GM19372 (cell line): Measurements from ENCODE around the gene TNFSF8.

Experiments used
- ATAC-seq: cut with Tn5 transposase; IDR thresholded peaks from one replicate; pipeline ENCODE4 v1.9.1; 2021; ENCODE audit warnings: mild to moderate bottlenecking, low read depth, moderate library complexity; ENCODE audit not compliant: unreplicated experiment

Gene TNFSF8

GRCh38 chr9:114930056-114930812, at the start of gene TNFSF8:
TSS of gene TNFSF8 (minus strand) at chr9:114930591. CDS start at chr9:114930303, 288 bp downstream.
- peak; percentile 66 for ATAC-seq

GRCh38 chr9:114973216-114973615, 42.8 kb upstream of the TNFSF8 start:
- ATAC-seq: no peak

- no peak for ATAC-seq
These were observed 42.2 kb upstream of the TNFSF8 start for GRCh38 chr9:114972510-114973136.

- no peak for ATAC-seq
These were observed 38.9 kb upstream of the TNFSF8 start for GRCh38 chr9:114969269-114969668.

GRCh38 chr9:114968671-114969070, 38.3 kb upstream of the TNFSF8 start:
- ATAC-seq: no peak

GRCh38 chr9:114965564-114965963, 35.2 kb upstream of the TNFSF8 start:
- no peak for ATAC-seq

- no peak for ATAC-seq
These were observed 32.4 kb upstream of the TNFSF8 start for GRCh38 chr9:114962809-114963208.

- ATAC-seq: no peak
These were observed 29.9 kb upstream of the TNFSF8 start for GRCh38 chr9:114960276-114960675.

GRCh38 chr9:114958844-114959235, 28.4 kb upstream of the TNFSF8 start:
- ATAC-seq: no peak

- no peak for ATAC-seq
These were observed 27.8 kb upstream of the TNFSF8 start for GRCh38 chr9:114958021-114958843.

- no peak for ATAC-seq
These were observed 27.2 kb upstream of the TNFSF8 start for GRCh38 chr9:114957558-114957957.

GRCh38 chr9:114954956-114955582, 24.7 kb upstream of the TNFSF8 start:
- ATAC-seq: no peak

- no peak for ATAC-seq
These were observed 23.6 kb upstream of the TNFSF8 start for GRCh38 chr9:114953959-114954358.

- no peak for ATAC-seq
These were observed 22.7 kb upstream of the TNFSF8 start for GRCh38 chr9:114953046-114953445.

- no peak for ATAC-seq
These were observed 20.4 kb upstream of the TNFSF8 start for GRCh38 chr9:114950761-114951160.

GRCh38 chr9:114947058-114947457, 16.7 kb upstream of the TNFSF8 start:
- no peak for ATAC-seq

- no peak for ATAC-seq
These were observed 15.4 kb upstream of the TNFSF8 start for GRCh38 chr9:114945616-114946412.

GRCh38 chr9:114941376-114941775, 11.0 kb upstream of the TNFSF8 start:
- no peak for ATAC-seq

- no peak for ATAC-seq
These were observed 8.5 kb upstream of the TNFSF8 start for GRCh38 chr9:114938687-114939575.
